Activated CD8-positive, alpha-beta T cell treated with anti-CD3 and anti-CD28 coated beads for 36 hours (primary cell): Measurements from ENCODE around the gene FBLN1. TPM values are rescaled to one million over a fixed set of nuclear protein-coding genes. Genes with fewer than 3 reads are reported as not detected.
"Not testable (repeated sequence)": the region's sequence is repeated elsewhere in the genome, so short reads cannot be mapped to it uniquely, and the experiment has no call there.

ENCODE experiments used
- ATAC-seq: fragments of 200-7000 bp; cut with Tn5 transposase; one replicate; pipeline ENCODE4 v1.10.0; 2021; ENCODE audit warnings: mild to moderate bottlenecking, moderate library complexity
- CTCF ChIA-PET: fragments of 350-600 bp; sonication (Branson Sonifier 250); formaldehyde crosslinking; loops from one replicate; lab custom pipeline; 2021; ENCODE audit warnings: antibody characterized with exemption; lab: Charles Lee
- POLR2A ChIA-PET: fragments of 350-600 bp; sonication (Branson Sonifier 250); formaldehyde crosslinking; loops from one replicate; lab custom pipeline; 2021; ENCODE audit warnings: antibody characterized with exemption; lab: Charles Lee
- DNase-seq: peaks from one replicate; pipeline ENCODE4 v3.0.0-alpha.2; 2020
- H3K27ac Mint-ChIP-seq: one replicate; pipeline ENCODE4 v1.8.0; 2021; ENCODE audit warnings: mild to moderate bottlenecking, mixed read lengths
- H3K27me3 Mint-ChIP-seq: one replicate; pipeline ENCODE4 v1.8.0; 2021; ENCODE audit warnings: mixed read lengths
- H3K36me3 Mint-ChIP-seq: one replicate; pipeline ENCODE4 v1.8.0; 2021; ENCODE audit warnings: low read depth, mixed read lengths
- H3K4me1 Mint-ChIP-seq: one replicate; pipeline ENCODE4 v1.8.0; 2021; ENCODE audit warnings: low read depth, mixed read lengths
- H3K4me3 Mint-ChIP-seq: one replicate; pipeline ENCODE4 v1.8.0; 2021; ENCODE audit warnings: mild to moderate bottlenecking, moderate library complexity, mixed read lengths
- H3K9me3 Mint-ChIP-seq: one replicate; pipeline ENCODE4 v1.8.0; 2021; ENCODE audit warnings: mixed read lengths
- intact Hi-C: fragments of 100-400 bp; cut with micrococcal nuclease; formaldehyde crosslinking; loops from one replicate; pipeline ENCODE4 v1.10.0; 2022
- total RNA-seq, 2 experiments: library from RNA; stranded (reverse); gene quantifications; one replicate each; pipeline ENCODE4 v1.2.3, GENCODE V29; 2021
- TF ChIP-seq, protein P1 (sequence below): fragments of 200-600 bp; IDR thresholded peaks from one replicate; pipeline ENCODE4 v1.8.0; 2022; ENCODE audit warnings: antibody characterized with exemption, mild to moderate bottlenecking

FBLN1 gene
- total RNA-seq, 2 experiments from 2014 or later = 0.56 TPM; not detected in 1

DNA sequence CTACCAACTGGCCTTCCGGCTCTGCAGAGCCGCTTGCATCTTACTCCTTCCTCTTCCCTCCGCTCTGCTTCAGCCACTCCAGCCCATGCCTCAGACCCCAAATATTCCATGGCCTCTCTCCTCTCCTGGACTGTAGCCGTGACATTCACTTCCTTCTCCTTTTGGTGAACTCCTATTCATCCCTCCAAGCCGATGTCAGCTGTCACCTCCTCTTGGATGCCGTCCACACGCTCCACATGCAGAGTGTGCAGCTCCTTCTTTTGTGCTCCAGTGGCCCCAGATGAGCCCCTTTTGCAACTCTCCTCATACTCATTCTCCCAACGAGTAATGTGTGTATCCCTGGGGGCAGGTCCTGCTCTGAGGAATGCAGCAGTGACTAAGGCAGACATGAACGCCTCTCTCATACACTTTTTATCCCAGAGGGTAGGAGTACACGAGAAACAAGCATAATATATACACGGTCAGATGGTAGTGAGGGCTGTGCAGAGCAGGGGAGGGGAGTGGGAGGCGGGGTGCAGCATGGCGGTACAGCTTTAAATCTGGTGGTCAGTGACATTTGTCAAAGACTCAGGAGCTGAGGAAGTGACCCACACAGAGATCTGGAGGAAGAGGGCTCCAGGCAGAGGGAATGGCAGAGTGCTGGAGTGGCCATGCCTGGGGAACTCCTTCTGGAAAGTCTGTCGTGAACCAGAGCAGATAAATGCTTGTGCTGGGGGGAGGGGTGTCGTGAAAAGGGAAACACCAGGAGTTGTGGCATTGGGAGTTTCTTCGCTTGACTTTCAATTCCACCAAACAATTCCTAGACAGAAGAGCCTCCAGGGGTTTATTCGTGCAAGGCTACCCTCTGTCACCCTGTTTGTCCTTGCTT lies 85.2 kb downstream of the FBLN1 start:
- H3K4me1 Mint-ChIP-seq = peaks cover 5% of the 10 kb centered on the region
- peaks cover 2% of the 10 kb centered on the region for H3K9me3 Mint-ChIP-seq
- CTCF ChIA-PET = no interaction called here
- no peak overlapping the region for H3K27ac Mint-ChIP-seq
- no peak overlapping the region for H3K4me3 Mint-ChIP-seq
- no peaks in the 10 kb centered on the region for H3K36me3 Mint-ChIP-seq
- ATAC-seq (no peak), DNase-seq (no peak)
- TF ChIP-seq, protein P1, sequence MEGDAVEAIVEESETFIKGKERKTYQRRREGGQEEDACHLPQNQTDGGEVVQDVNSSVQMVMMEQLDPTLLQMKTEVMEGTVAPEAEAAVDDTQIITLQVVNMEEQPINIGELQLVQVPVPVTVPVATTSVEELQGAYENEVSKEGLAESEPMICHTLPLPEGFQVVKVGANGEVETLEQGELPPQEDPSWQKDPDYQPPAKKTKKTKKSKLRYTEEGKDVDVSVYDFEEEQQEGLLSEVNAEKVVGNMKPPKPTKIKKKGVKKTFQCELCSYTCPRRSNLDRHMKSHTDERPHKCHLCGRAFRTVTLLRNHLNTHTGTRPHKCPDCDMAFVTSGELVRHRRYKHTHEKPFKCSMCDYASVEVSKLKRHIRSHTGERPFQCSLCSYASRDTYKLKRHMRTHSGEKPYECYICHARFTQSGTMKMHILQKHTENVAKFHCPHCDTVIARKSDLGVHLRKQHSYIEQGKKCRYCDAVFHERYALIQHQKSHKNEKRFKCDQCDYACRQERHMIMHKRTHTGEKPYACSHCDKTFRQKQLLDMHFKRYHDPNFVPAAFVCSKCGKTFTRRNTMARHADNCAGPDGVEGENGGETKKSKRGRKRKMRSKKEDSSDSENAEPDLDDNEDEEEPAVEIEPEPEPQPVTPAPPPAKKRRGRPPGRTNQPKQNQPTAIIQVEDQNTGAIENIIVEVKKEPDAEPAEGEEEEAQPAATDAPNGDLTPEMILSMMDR = no peak
- H3K27me3 Mint-ChIP-seq = no peaks in the 10 kb centered on the region
- POLR2A ChIA-PET = no interaction called here
- intact Hi-C loops = no loop called here

- ATAC-seq = no peak
- TF ChIP-seq, protein P1 = no peak
- intact Hi-C loops = no loop called here
- Mint-ChIP-seq H3K9me3 (no peaks in the 10 kb centered on the region), H3K27ac (no peak overlapping the region), H3K4me3 (no peak overlapping the region), H3K4me1 (no peaks in the 10 kb centered on the region), H3K27me3 (peaks cover under 1% of the 10 kb centered on the region), H3K36me3 (no peaks in the 10 kb centered on the region)
- CTCF ChIA-PET = no interaction called here
- POLR2A ChIA-PET = no interaction called here
- DNase-seq = no peak
Measured at GRCh38 chr22:45589556-45589955, 86.9 kb downstream of the FBLN1 start.

DNA sequence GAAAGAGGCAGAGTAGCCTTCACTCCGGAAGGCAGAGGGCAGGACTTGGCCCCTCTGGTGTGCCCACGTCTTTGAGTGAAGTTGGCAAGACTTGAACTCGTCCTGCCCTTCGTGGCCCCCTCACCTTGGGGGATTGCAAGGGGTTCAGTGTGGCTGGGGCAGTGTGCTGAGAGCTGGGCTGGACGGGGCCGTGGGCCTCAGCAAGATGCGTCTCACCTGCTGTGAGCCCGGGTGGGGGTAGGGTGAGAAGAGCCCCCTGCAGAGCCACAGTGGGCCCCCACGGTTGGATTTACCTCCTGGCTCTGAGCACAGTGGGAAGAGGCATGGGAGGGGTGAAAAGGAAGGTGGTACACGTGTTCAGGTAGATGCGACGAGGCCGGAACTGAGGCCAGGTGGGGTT lies 87.6 kb downstream of the FBLN1 start:
- ChIA-PET CTCF (no interaction called here), POLR2A (no interaction called here)
- DNase-seq = no peak
- TF ChIP-seq, protein P1 = no peak
- ATAC-seq = no peak
- H3K4me1 Mint-ChIP-seq = no peaks in the 10 kb centered on the region
- no peaks in the 10 kb centered on the region for H3K9me3 Mint-ChIP-seq
- H3K27ac Mint-ChIP-seq = no peak overlapping the region
- H3K27me3 Mint-ChIP-seq = peaks cover 4% of the 10 kb centered on the region
- H3K36me3 Mint-ChIP-seq = no peaks in the 10 kb centered on the region
- H3K4me3 Mint-ChIP-seq = no peak overlapping the region
- intact Hi-C loops = no loop called here

GRCh38 chr22:45591633-45592213 lies 89.0 kb downstream of the FBLN1 start:
- POLR2A ChIA-PET, H3K36me3 Mint-ChIP-seq, ATAC-seq, H3K4me1 Mint-ChIP-seq, H3K27ac Mint-ChIP-seq, H3K9me3 Mint-ChIP-seq, CTCF ChIA-PET, intact Hi-C loops, DNase-seq, H3K4me3 Mint-ChIP-seq, H3K27me3 Mint-ChIP-seq: not testable (repeated sequence)

GRCh38 chr22:45594123-45594941 lies 91.6 kb downstream of the FBLN1 start:
- Mint-ChIP-seq H3K4me1 (no peaks in the 10 kb centered on the region), H3K27ac (no peak overlapping the region), H3K9me3 (no peaks in the 10 kb centered on the region), H3K27me3 (peaks cover 4% of the 10 kb centered on the region), H3K4me3 (no peak overlapping the region), H3K36me3 (no peaks in the 10 kb centered on the region)
- ATAC-seq (no peak), DNase-seq (no peak)
- ChIA-PET POLR2A (no interaction called here), CTCF (interaction anchor here (1.4 kb wide), 1 partner anchor 17 kb away, joined by 4 read pairs; no protein-coding TSS in a partner anchor)
- TF ChIP-seq, protein P1 = no peak
- intact Hi-C loops = no loop called here
